Osteocyte (in vitro differentiated cells): ENCODE results near the gene NTSR1. TPM values are rescaled to one million over a fixed set of nuclear protein-coding genes. Genes with fewer than 3 reads are reported as not detected.

Experiments
- DNase-seq: peaks from one replicate; pipeline ENCODE4 v3.0.0; 2021; ENCODE audit warnings: mixed read lengths; ENCODE audit not compliant: unreplicated experiment; ENCODE audit errors: extremely low spot score
- H3K27ac Mint-ChIP-seq: one replicate; pipeline ENCODE4 v1.8.0; 2021; ENCODE audit warnings: mild to moderate bottlenecking, mixed read lengths; ENCODE audit not compliant: unreplicated experiment
- H3K27me3 Mint-ChIP-seq: one replicate; pipeline ENCODE4 v1.8.0; 2021; ENCODE audit warnings: mixed read lengths; ENCODE audit not compliant: unreplicated experiment
- H3K36me3 Mint-ChIP-seq: one replicate; pipeline ENCODE4 v1.8.0; 2021; ENCODE audit warnings: mixed read lengths; ENCODE audit not compliant: unreplicated experiment
- H3K4me1 Mint-ChIP-seq: one replicate; pipeline ENCODE4 v1.8.0; 2021; ENCODE audit warnings: mixed read lengths; ENCODE audit not compliant: unreplicated experiment
- H3K4me3 Mint-ChIP-seq: one replicate; pipeline ENCODE4 v1.8.0; 2021; ENCODE audit warnings: mild to moderate bottlenecking, moderate library complexity, mixed read lengths; ENCODE audit not compliant: unreplicated experiment
- H3K9me3 Mint-ChIP-seq: one replicate; pipeline ENCODE4 v1.8.0; 2021; ENCODE audit warnings: mixed read lengths; ENCODE audit not compliant: unreplicated experiment
- CTCF ChIP-seq: fragments of 200-600 bp; sonication (generic); IDR thresholded peaks from 2 replicates; pipeline ENCODE4 v1.5.0; 2021; ENCODE audit warnings: antibody characterized with exemption, mild to moderate bottlenecking, moderate library complexity
- total RNA-seq: library from RNA; stranded (reverse); gene quantifications from 2 replicates; pipeline ENCODE4 v1.2.1, GENCODE V29; 2021

The NTSR1 gene
- total RNA-seq, 1 donor from 2014 or later, result 0.11 TPM

DNA sequence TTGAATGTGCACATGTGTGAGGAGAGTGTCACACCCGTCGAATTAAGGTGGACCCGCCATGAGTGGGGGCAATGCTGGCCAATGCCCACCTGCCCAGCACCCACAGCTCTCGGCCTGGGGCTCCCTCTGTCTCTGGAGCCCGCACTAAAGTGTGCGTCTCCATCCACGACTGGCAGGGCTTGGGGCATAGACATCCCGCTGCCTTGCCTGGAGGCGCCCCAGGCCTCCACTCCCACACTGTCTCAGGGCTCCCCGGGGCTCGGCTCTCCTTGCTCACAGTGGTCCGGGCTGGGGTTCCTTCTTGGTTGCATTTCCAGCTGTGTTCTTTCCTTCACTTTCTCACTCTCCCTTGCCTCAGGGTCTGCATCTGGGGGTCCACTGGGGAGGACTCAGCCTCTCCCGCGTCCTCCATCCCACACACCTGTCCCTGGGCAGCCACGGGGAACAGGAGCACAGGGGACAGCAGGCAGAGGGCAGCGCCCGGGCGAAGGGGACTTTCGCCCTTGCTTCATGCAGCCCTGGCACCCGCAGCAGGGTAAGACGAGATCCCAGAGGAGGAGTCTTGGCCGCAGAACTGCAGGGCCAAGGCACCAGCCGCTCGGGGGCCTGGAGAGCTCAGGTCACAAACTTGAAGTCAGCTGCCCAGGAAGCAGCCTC is 67.5 kb downstream of the NTSR1 start:
- peaks cover 4% of the 10 kb centered on the region for H3K4me1 Mint-ChIP-seq
- no peak for TF ChIP-seq CTCF
- H3K4me3 Mint-ChIP-seq, result no peak overlapping the region
- H3K36me3 Mint-ChIP-seq, result no peaks in the 10 kb centered on the region
- H3K27ac Mint-ChIP-seq, result no peak overlapping the region
- H3K9me3 Mint-ChIP-seq, result no peaks in the 10 kb centered on the region
- DNase-seq, result no peak
- peaks cover 30% of the 10 kb centered on the region for H3K27me3 Mint-ChIP-seq

GRCh38 chr20:62776692-62777527 is 68.3 kb downstream of the NTSR1 start:
- no peak for TF ChIP-seq CTCF
- Mint-ChIP-seq H3K27ac (no peak overlapping the region), H3K9me3 (no peaks in the 10 kb centered on the region), H3K27me3 (peaks cover 27% of the 10 kb centered on the region), H3K4me1 (peaks cover 4% of the 10 kb centered on the region), H3K4me3 (no peak overlapping the region), H3K36me3 (no peaks in the 10 kb centered on the region)
- no peak for DNase-seq

DNA sequence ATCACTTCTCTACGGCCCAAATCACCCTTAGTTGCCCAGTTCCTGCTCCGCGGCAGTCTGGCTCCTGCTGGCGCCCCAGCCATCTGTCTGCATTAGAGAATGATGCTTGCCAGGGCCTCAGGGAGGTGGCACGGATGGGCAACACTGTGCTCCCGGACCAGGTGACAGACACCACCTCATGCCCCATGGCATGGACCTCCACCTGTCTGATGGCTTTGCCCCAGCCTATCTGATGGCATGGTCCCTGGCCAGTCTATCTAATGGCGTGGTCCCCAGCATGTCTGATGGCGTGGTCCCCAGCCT is 68.8 kb downstream of the NTSR1 start:
- Mint-ChIP-seq H3K27ac (no peak overlapping the region), H3K4me1 (peaks cover 4% of the 10 kb centered on the region), H3K9me3 (no peaks in the 10 kb centered on the region)

GRCh38 chr20:62778058-62778457 is 69.4 kb downstream of the NTSR1 start:
- Mint-ChIP-seq H3K4me3 (no peak overlapping the region), H3K4me1 (peaks cover 4% of the 10 kb centered on the region), H3K27ac (no peak overlapping the region), H3K27me3 (peaks cover 20% of the 10 kb centered on the region), H3K36me3 (no peaks in the 10 kb centered on the region), H3K9me3 (no peaks in the 10 kb centered on the region)
- no peak for DNase-seq
- TF ChIP-seq CTCF, result no peak

More for the DNA sequence above, 68.8 kb downstream of the NTSR1 start:
- Mint-ChIP-seq H3K27me3 (peaks cover 23% of the 10 kb centered on the region), H3K36me3 (no peaks in the 10 kb centered on the region), H3K4me3 (no peak overlapping the region)
- no peak for TF ChIP-seq CTCF
- no peak for DNase-seq

- Mint-ChIP-seq H3K36me3 (no peaks in the 10 kb centered on the region), H3K27ac (no peak overlapping the region), H3K4me3 (no peak overlapping the region), H3K27me3 (peaks cover 14% of the 10 kb centered on the region), H3K4me1 (peaks cover 4% of the 10 kb centered on the region), H3K9me3 (no peaks in the 10 kb centered on the region)
- DNase-seq, result no peak
- no peak for TF ChIP-seq CTCF
These were observed 70.2 kb downstream of the NTSR1 start for GRCh38 chr20:62778601-62779416.
